ENCODE data around the gene CLDN2.

Gene CLDN2

GRCh38 chrX:106946464-106946863 is 26.3 kb downstream of the CLDN2 start:
- no peak for TF ChIP-seq CTCF (IDR thresholded peaks at IDR 0.05; ENCODE audit: insufficient read depth, low read length, poor library complexity, severe bottlenecking)
- no peaks in the 10 kb centered on the region; the same call in 1 of the 2 replicates for H3K27me3 ChIP-seq (replicated peaks; ENCODE audit: control insufficient read depth, insufficient read depth, low read length)
- no peak for DNase-seq (ENCODE audit: extremely low read depth, insufficient read length)
- H3K4me3 ChIP-seq (replicated peaks; ENCODE audit: low read depth, low read length) = no peak overlapping the region
- H3K36me3 ChIP-seq (ENCODE audit: control insufficient read depth, insufficient read depth, low read length) = no peaks in the 10 kb centered on the region

- no peak for DNase-seq (ENCODE audit: extremely low read depth, insufficient read length)
- H3K27me3 ChIP-seq (replicated peaks; ENCODE audit: control insufficient read depth, insufficient read depth, low read length) = no peaks in the 10 kb centered on the region; the same call in 1 of the 2 replicates
- H3K4me3 ChIP-seq (replicated peaks; ENCODE audit: low read depth, low read length) = no peak overlapping the region
- no peak for TF ChIP-seq CTCF (IDR thresholded peaks at IDR 0.05; ENCODE audit: insufficient read depth, low read length, poor library complexity, severe bottlenecking)
- no peaks in the 10 kb centered on the region for H3K36me3 ChIP-seq (ENCODE audit: control insufficient read depth, insufficient read depth, low read length)
These were observed 28.4 kb downstream of the CLDN2 start for GRCh38 chrX:106948641-106949040.

GRCh38 chrX:106949366-106949765 is 29.2 kb downstream of the CLDN2 start:
- no peak for TF ChIP-seq CTCF (IDR thresholded peaks at IDR 0.05; ENCODE audit: insufficient read depth, low read length, poor library complexity, severe bottlenecking)
- Histone ChIP-seq H3K4me3 (replicated peaks; ENCODE audit: low read depth, low read length) (no peak overlapping the region), H3K27me3 (replicated peaks; ENCODE audit: control insufficient read depth, insufficient read depth, low read length) (no peaks in the 10 kb centered on the region), H3K36me3 (ENCODE audit: control insufficient read depth, insufficient read depth, low read length) (no peaks in the 10 kb centered on the region)
- no peak for DNase-seq (ENCODE audit: extremely low read depth, insufficient read length)

GRCh38 chrX:106950381-106950780 is 30.2 kb downstream of the CLDN2 start:
- Histone ChIP-seq H3K27me3 (replicated peaks; ENCODE audit: control insufficient read depth, insufficient read depth, low read length) (no peaks in the 10 kb centered on the region), H3K4me3 (replicated peaks; ENCODE audit: low read depth, low read length) (no peak overlapping the region), H3K36me3 (ENCODE audit: control insufficient read depth, insufficient read depth, low read length) (no peaks in the 10 kb centered on the region)
- DNase-seq (ENCODE audit: extremely low read depth, insufficient read length) = no peak
- TF ChIP-seq CTCF (IDR thresholded peaks at IDR 0.05; ENCODE audit: insufficient read depth, low read length, poor library complexity, severe bottlenecking) = no peak

- no peak for DNase-seq (ENCODE audit: extremely low read depth, insufficient read length)
- Histone ChIP-seq H3K4me3 (replicated peaks; ENCODE audit: low read depth, low read length) (no peak overlapping the region), H3K27me3 (replicated peaks; ENCODE audit: control insufficient read depth, insufficient read depth, low read length) (no peaks in the 10 kb centered on the region), H3K36me3 (ENCODE audit: control insufficient read depth, insufficient read depth, low read length) (no peaks in the 10 kb centered on the region)
- no peak for TF ChIP-seq CTCF (IDR thresholded peaks at IDR 0.05; ENCODE audit: insufficient read depth, low read length, poor library complexity, severe bottlenecking)
These were observed 31.0 kb downstream of the CLDN2 start for GRCh38 chrX:106951230-106951629.

GRCh38 chrX:106952089-106952488 is 31.9 kb downstream of the CLDN2 start:
- H3K4me3 ChIP-seq (replicated peaks; ENCODE audit: low read depth, low read length) = no peak overlapping the region
- no peak for TF ChIP-seq CTCF (IDR thresholded peaks at IDR 0.05; ENCODE audit: insufficient read depth, low read length, poor library complexity, severe bottlenecking)
- DNase-seq (ENCODE audit: extremely low read depth, insufficient read length) = no peak
- H3K36me3 ChIP-seq (ENCODE audit: control insufficient read depth, insufficient read depth, low read length) = no peaks in the 10 kb centered on the region
- H3K27me3 ChIP-seq (replicated peaks; ENCODE audit: control insufficient read depth, insufficient read depth, low read length) = no peaks in the 10 kb centered on the region
